SK-N-SH treated with all-trans-retinoic acid at 6 μM for 48 hours (cell line): ENCODE results near the gene NECAB3.

Experiments
- ATAC-seq: fragments of 200-7000 bp; cut with Tn5 transposase; 3 replicates; pipeline ENCODE4 v1.9.1; 2020; ENCODE audit warnings: mild to moderate bottlenecking, moderate library complexity
- ARNTL ChIP-seq: fragments of 450-650 bp; formaldehyde crosslinking; IDR thresholded peaks from 2 replicates; pipeline ENCODE4 v1.5.0; 2020; ENCODE audit warnings: low read depth, mild to moderate bottlenecking, moderate library complexity, borderline replicate concordance
- CREB5 ChIP-seq: fragments of 250-450 bp; sonication (Bioruptor Pico); IDR thresholded peaks from 2 replicates; pipeline ENCODE4 v1.5.1; 2020; ENCODE audit warnings: low read depth, mild to moderate bottlenecking, moderate library complexity
- CSDC2 ChIP-seq: fragments of 250-450 bp; sonication (Bioruptor Pico); IDR thresholded peaks from 2 replicates; pipeline ENCODE4 v1.5.0; 2020; ENCODE audit warnings: mild to moderate bottlenecking, moderate library complexity
- ESRRG ChIP-seq: fragments of 250-450 bp; sonication (Bioruptor Pico); IDR thresholded peaks from 2 replicates; pipeline ENCODE4 v1.6.1; 2021; ENCODE audit warnings: mild to moderate bottlenecking
- OSR1 ChIP-seq: fragments of 250-450 bp; sonication (Bioruptor Pico); IDR thresholded peaks from 2 replicates; pipeline ENCODE4 v1.8.0; 2022; ENCODE audit warnings: moderate library complexity, mild to moderate bottlenecking, inconsistent platforms
- PPARA ChIP-seq: fragments of 250-450 bp; sonication (Bioruptor Pico); IDR thresholded peaks from 2 replicates; pipeline ENCODE4 v1.5.0; 2020; ENCODE audit warnings: mild to moderate bottlenecking, borderline replicate concordance
- RARB ChIP-seq: fragments of 250-450 bp; sonication (Bioruptor Pico); IDR thresholded peaks from 2 replicates; pipeline ENCODE4 v1.8.0; 2021; ENCODE audit warnings: mild to moderate bottlenecking, moderate library complexity
- SNAI2 ChIP-seq: fragments of 250-450 bp; sonication (Bioruptor Pico); IDR thresholded peaks from 2 replicates; pipeline ENCODE4 v1.5.0; 2020; ENCODE audit warnings: mild to moderate bottlenecking, moderate library complexity
- TCF4 ChIP-seq: fragments of 250-450 bp; sonication (Bioruptor Pico); IDR thresholded peaks from 2 replicates; pipeline ENCODE4 v1.8.0; 2021; ENCODE audit warnings: mild to moderate bottlenecking, moderate library complexity, borderline replicate concordance
- ZC3H10 ChIP-seq: fragments of 250-450 bp; sonication (Bioruptor Pico); IDR thresholded peaks from 2 replicates; pipeline ENCODE4 v1.5.1; 2021; ENCODE audit warnings: mild to moderate bottlenecking, moderate library complexity
- ZFP3 ChIP-seq: fragments of 250-450 bp; sonication (Bioruptor Pico); IDR thresholded peaks from 2 replicates; pipeline ENCODE4 v1.5.0; 2020; ENCODE audit warnings: mild to moderate bottlenecking, moderate library complexity
- ZFP30 ChIP-seq: fragments of 450-650 bp; formaldehyde crosslinking; IDR thresholded peaks from 2 replicates; pipeline ENCODE4 v1.5.0; 2022; ENCODE audit warnings: mild to moderate bottlenecking, moderate library complexity
- ZNF565 ChIP-seq: fragments of 450-650 bp; formaldehyde crosslinking; conservative IDR thresholded peaks from 2 replicates; pipeline ENCODE4 v1.5.0; 2020; ENCODE audit warnings: low read depth, mild to moderate bottlenecking, moderate library complexity
- ZNF70 ChIP-seq: fragments of 450-650 bp; formaldehyde crosslinking; IDR thresholded peaks from 2 replicates; pipeline ENCODE4 v1.5.0; 2020; ENCODE audit warnings: mild to moderate bottlenecking, moderate library complexity
- ZNF8 ChIP-seq: fragments of 450-650 bp; formaldehyde crosslinking; IDR thresholded peaks from 2 replicates; pipeline ENCODE4 v1.5.0; 2020; ENCODE audit warnings: mild to moderate bottlenecking, moderate library complexity
- TF ChIP-seq, protein P1 (sequence below): fragments of 250-450 bp; sonication (Bioruptor Pico); IDR thresholded peaks from 2 replicates; pipeline ENCODE4 v1.8.0; 2020; ENCODE audit warnings: mild to moderate bottlenecking, moderate library complexity, borderline replicate concordance
- TF ChIP-seq, protein P2 (sequence below): fragments of 250-450 bp; sonication (Bioruptor Pico); IDR thresholded peaks from 2 replicates; pipeline ENCODE4 v1.5.0; 2020; ENCODE audit warnings: mild to moderate bottlenecking, moderate library complexity
- TF ChIP-seq, protein P3 (sequence below): fragments of 250-450 bp; sonication (Bioruptor Pico); IDR thresholded peaks from 2 replicates; pipeline ENCODE4 v1.5.1; 2021; ENCODE audit warnings: mild to moderate bottlenecking, moderate library complexity

The NECAB3 gene

DNA sequence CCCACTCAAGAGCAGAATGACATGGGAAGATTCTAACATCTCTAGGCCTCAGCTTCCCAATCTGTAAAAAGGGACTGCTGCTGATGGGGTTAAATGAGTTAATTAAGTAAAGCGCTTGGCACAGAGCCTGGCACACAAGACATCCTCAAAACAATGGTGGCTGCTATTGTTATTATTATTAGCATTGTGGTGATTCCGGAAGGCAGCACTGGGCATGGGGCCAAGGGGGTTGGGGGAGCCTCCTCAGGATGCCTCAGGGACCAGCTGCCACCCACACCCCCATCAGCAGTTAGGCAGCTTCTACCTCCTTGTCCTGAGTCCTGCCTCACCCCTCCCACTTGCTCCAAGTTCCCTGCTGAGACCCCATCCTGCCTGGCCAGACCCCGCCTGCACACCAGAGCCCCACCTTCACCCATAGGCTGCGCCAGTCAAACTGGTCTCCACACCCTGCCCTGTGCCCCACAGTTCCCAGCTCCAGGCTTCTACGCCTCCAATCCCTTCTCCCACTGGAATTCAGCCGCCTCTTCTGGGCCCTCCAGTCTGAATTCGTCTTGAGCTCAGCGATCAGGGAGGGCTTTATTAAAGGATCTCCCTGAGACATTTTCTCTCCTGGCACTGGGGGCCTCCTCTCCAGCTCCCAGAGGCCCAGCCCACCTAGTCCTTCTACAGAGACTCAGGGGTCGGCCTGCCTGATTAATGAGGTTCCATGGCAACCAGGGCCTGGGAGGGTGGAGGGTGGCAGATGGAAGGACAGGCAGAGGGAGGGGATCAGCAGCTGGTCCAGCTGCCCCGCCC lies 10.5 kb upstream of the NECAB3 start:
- TF ChIP-seq ESRRG (CRISPR knock-in tag) (no peak), TCF4 (no peak), ZNF70 (no peak)
- TF ChIP-seq, protein P1, sequence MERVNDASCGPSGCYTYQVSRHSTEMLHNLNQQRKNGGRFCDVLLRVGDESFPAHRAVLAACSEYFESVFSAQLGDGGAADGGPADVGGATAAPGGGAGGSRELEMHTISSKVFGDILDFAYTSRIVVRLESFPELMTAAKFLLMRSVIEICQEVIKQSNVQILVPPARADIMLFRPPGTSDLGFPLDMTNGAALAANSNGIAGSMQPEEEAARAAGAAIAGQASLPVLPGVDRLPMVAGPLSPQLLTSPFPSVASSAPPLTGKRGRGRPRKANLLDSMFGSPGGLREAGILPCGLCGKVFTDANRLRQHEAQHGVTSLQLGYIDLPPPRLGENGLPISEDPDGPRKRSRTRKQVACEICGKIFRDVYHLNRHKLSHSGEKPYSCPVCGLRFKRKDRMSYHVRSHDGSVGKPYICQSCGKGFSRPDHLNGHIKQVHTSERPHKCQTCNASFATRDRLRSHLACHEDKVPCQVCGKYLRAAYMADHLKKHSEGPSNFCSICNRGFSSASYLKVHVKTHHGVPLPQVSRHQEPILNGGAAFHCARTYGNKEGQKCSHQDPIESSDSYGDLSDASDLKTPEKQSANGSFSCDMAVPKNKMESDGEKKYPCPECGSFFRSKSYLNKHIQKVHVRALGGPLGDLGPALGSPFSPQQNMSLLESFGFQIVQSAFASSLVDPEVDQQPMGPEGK, result no peak
- no peak for ATAC-seq

DNA sequence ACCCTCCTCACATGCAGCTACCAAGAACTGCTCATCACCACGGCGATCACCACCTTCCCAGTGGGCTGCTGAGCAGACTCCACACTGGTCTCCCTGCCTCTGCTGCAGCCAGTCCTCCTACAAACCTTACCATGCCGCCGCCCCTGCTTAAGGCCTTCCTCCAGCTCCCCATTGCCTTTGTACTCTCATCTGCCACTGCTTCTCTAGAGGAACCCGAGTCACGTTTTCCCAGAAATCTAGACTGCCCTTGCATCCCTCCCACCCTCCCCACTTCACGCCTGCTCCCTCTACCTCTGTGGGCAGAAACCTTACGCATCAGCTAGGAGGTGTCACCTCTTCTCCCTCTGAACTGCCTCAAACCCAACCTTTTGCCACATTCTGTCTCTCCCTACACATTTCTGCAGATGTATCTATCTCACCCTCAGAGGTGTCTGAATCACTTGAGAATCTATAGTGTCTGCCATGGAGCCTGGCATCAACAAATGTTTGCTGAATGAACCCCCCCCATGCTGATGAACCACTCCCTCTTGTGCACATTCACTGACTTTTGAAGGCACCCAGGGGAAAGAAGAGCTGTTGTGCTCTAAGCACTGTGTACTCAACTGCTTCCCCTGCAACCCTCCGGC lies 7.6 kb upstream of the NECAB3 start:
- TF ChIP-seq ZFP3 (CRISPR knock-in tag) (no peak), ZNF8 (CRISPR knock-in tag) (no peak), ARNTL (no peak), ESRRG (CRISPR knock-in tag) (no peak), PPARA (CRISPR knock-in tag) (no peak)
- TF ChIP-seq, protein P2, sequence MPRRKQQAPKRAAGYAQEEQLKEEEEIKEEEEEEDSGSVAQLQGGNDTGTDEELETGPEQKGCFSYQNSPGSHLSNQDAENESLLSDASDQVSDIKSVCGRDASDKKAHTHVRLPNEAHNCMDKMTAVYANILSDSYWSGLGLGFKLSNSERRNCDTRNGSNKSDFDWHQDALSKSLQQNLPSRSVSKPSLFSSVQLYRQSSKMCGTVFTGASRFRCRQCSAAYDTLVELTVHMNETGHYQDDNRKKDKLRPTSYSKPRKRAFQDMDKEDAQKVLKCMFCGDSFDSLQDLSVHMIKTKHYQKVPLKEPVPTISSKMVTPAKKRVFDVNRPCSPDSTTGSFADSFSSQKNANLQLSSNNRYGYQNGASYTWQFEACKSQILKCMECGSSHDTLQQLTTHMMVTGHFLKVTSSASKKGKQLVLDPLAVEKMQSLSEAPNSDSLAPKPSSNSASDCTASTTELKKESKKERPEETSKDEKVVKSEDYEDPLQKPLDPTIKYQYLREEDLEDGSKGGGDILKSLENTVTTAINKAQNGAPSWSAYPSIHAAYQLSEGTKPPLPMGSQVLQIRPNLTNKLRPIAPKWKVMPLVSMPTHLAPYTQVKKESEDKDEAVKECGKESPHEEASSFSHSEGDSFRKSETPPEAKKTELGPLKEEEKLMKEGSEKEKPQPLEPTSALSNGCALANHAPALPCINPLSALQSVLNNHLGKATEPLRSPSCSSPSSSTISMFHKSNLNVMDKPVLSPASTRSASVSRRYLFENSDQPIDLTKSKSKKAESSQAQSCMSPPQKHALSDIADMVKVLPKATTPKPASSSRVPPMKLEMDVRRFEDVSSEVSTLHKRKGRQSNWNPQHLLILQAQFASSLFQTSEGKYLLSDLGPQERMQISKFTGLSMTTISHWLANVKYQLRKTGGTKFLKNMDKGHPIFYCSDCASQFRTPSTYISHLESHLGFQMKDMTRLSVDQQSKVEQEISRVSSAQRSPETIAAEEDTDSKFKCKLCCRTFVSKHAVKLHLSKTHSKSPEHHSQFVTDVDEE, result no peak
- TF ChIP-seq, all 23 proteins: peak for 0

GRCh38 chr20:33681288-33681687 lies 7.1 kb upstream of the NECAB3 start:
- no peak for ATAC-seq
- no peak for TF ChIP-seq OSR1 (CRISPR knock-in tag)
- TF ChIP-seq CSDC2 (CRISPR knock-in tag), result no peak
- TF ChIP-seq ZFP30 (CRISPR knock-in tag), result no peak
- TF ChIP-seq CREB5 (CRISPR knock-in tag), result no peak
- TF ChIP-seq, protein P3, sequence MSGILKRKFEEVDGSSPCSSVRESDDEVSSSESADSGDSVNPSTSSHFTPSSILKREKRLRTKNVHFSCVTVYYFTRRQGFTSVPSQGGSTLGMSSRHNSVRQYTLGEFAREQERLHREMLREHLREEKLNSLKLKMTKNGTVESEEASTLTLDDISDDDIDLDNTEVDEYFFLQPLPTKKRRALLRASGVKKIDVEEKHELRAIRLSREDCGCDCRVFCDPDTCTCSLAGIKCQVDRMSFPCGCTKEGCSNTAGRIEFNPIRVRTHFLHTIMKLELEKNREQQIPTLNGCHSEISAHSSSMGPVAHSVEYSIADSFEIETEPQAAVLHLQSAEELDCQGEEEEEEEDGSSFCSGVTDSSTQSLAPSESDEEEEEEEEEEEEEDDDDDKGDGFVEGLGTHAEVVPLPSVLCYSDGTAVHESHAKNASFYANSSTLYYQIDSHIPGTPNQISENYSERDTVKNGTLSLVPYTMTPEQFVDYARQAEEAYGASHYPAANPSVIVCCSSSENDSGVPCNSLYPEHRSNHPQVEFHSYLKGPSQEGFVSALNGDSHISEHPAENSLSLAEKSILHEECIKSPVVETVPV (CRISPR knock-in tag), result no peak
- TF ChIP-seq TCF4, result no peak
- TF ChIP-seq, protein P1, result no peak
- TF ChIP-seq RARB, result no peak
- no peak for TF ChIP-seq ZC3H10

More for the DNA sequence above, 7.6 kb upstream of the NECAB3 start:
- no peak for ATAC-seq

GRCh38 chr20:33680686-33681085 lies 6.5 kb upstream of the NECAB3 start:
- ATAC-seq, result no peak
- no peak for TF ChIP-seq SNAI2 (CRISPR knock-in tag)
- TF ChIP-seq, protein P3 (CRISPR knock-in tag), result no peak
- TF ChIP-seq CREB5 (CRISPR knock-in tag), result no peak
- no peak for TF ChIP-seq ZNF565 (CRISPR knock-in tag)
- no peak for TF ChIP-seq PPARA (CRISPR knock-in tag)
- TF ChIP-seq ESRRG (CRISPR knock-in tag), result no peak
